Stimulated activated CD8-positive, alpha-beta memory T cell treated with anti-CD3 and anti-CD28 coated beads, Interleukin-15, amount 100 ng/mL, for 24 hours (primary cell): ENCODE results near the gene RGPD5.
"Not testable (repeated sequence)": the region's sequence is repeated elsewhere in the genome, so short reads cannot be mapped to it uniquely, and the experiment has no call there.

ENCODE experiments used
- DNase-seq: peaks from one replicate; pipeline ENCODE4 v3.0.0-alpha.2; 2020; ENCODE audit warnings: low read depth

The RGPD5 gene

GRCh38 chr2:109794074-109794737 lies at the start of gene RGPD5:
RGPD5 (plus strand) TSS chr2:109794305; CDS start chr2:109794466, 161 bp downstream.
- DNase-seq, result not testable (repeated sequence)

- not testable (repeated sequence) for DNase-seq
Observed at GRCh38 chr2:109751572-109751971, 42.5 kb upstream of the RGPD5 start.

GRCh38 chr2:109757163-109757824 lies 36.8 kb upstream of the RGPD5 start:
- not testable (repeated sequence) for DNase-seq

GRCh38 chr2:109760265-109761042 lies 33.7 kb upstream of the RGPD5 start:
- DNase-seq, result not testable (repeated sequence)

GRCh38 chr2:109761043-109761454 lies 33.1 kb upstream of the RGPD5 start:
- DNase-seq, result not testable (repeated sequence)

GRCh38 chr2:109761976-109762375 lies 32.1 kb upstream of the RGPD5 start:
- not testable (repeated sequence) for DNase-seq

GRCh38 chr2:109766074-109766473 lies 28.0 kb upstream of the RGPD5 start:
- not testable (repeated sequence) for DNase-seq

- DNase-seq, result not testable (repeated sequence)
Observed at GRCh38 chr2:109766886-109767578, 27.1 kb upstream of the RGPD5 start.

GRCh38 chr2:109768934-109769333 lies 25.2 kb upstream of the RGPD5 start:
- DNase-seq, result not testable (repeated sequence)

GRCh38 chr2:109779118-109779517 lies 15.0 kb upstream of the RGPD5 start:
- not testable (repeated sequence) for DNase-seq

- DNase-seq, result not testable (repeated sequence)
Observed at GRCh38 chr2:109781147-109781816, 12.8 kb upstream of the RGPD5 start.

GRCh38 chr2:109782446-109782993 lies 11.6 kb upstream of the RGPD5 start:
- DNase-seq, result not testable (repeated sequence)

- DNase-seq, result not testable (repeated sequence)
Observed at GRCh38 chr2:109791530-109792279, 2.4 kb upstream of the RGPD5 start.

- DNase-seq, result not testable (repeated sequence)
Observed at GRCh38 chr2:109792659-109793058, 1.4 kb upstream of the RGPD5 start.

- DNase-seq, result not testable (repeated sequence)
Observed at GRCh38 chr2:109871129-109871751, 77.1 kb downstream of the RGPD5 start.

GRCh38 chr2:109876625-109877024 lies 82.5 kb downstream of the RGPD5 start:
- DNase-seq, result not testable (repeated sequence)

- not testable (repeated sequence) for DNase-seq
Observed at GRCh38 chr2:109882112-109882511, 88.0 kb downstream of the RGPD5 start.

- not testable (repeated sequence) for DNase-seq
Observed at GRCh38 chr2:109888414-109888813, 94.3 kb downstream of the RGPD5 start.

GRCh38 chr2:109889909-109890308 lies 95.8 kb downstream of the RGPD5 start:
- not testable (repeated sequence) for DNase-seq

- DNase-seq, result not testable (repeated sequence)
Observed at GRCh38 chr2:109891024-109891423, 96.9 kb downstream of the RGPD5 start.
